Spinal cord (tissue), 10 donors: ENCODE data around the gene RPUSD4. TPM values are rescaled to one million over a fixed set of nuclear protein-coding genes. Genes with fewer than 3 reads are reported as not detected.

Source experiments
- DNase-seq, 6 donors: peaks; one replicate each; pipeline versions ENCODE4 v3.0.0 to v3.0.0-alpha.2; 2013 to 2015; ENCODE audit warnings: low spot score in 6 of 6, low read depth in 4 of 6
- H3K27ac ChIP-seq: one replicate; pipeline ENCODE4 v1.5.1; 2013; ENCODE audit warnings: low read depth, low read length, control low read depth
- H3K27me3 ChIP-seq: one replicate; pipeline ENCODE4 v1.6.1; 2013; ENCODE audit warnings: low read length; ENCODE audit not compliant: control insufficient read depth, insufficient read depth
- H3K36me3 ChIP-seq: one replicate; pipeline ENCODE4 v1.6.1; 2013; ENCODE audit warnings: low read length; ENCODE audit not compliant: control insufficient read depth, insufficient read depth
- H3K4me1 ChIP-seq: one replicate; pipeline ENCODE4 v1.6.1; 2013; ENCODE audit warnings: low read length; ENCODE audit not compliant: control insufficient read depth, insufficient read depth
- H3K4me3 ChIP-seq: one replicate; pipeline ENCODE4 v1.5.1; 2013; ENCODE audit warnings: low read depth, low read length, control low read depth
- H3K9me3 ChIP-seq: one replicate; pipeline ENCODE4 v1.6.1; 2013; ENCODE audit warnings: low read length; ENCODE audit not compliant: control insufficient read depth, insufficient read depth
- WGBS: methylation state at CpG from one replicate; pipeline ENCODE4 v1.1.5; 2013; ENCODE audit warnings: missing lambda C conversion rate; ENCODE audit not compliant: insufficient coverage; 5-methylcytosine and 5-hydroxymethylcytosine counted together
- polyA plus RNA-seq, 2 donors: library from polyadenylated mRNA; unstranded; fragments of 120-200 nt; gene quantifications; one replicate each; pipeline ENCODE4 v1.2.1, GENCODE V29; 2013; ENCODE audit not compliant: insufficient read length in 2 of 2
- small RNA-seq: library from RNA; depleted of rRNA; stranded (forward); fragments of <200 nt; gene quantifications from one replicate; pipeline ENCODE3, GENCODE V24; 2014; ENCODE audit warnings: low replicate concordance
- total RNA-seq, 2 donors: library from RNA; depleted of rRNA in 1 of 2; stranded (reverse); fragments of 120-200 nt in 1 of 2; fragments of >200 nt in 1 of 2; gene quantifications; one replicate each; pipeline versions ENCODE4 v1.2.3 to v1.2.4, GENCODE V29; 2013 to 2014
- donor health status: healthy.

The RPUSD4 gene
- total and polyA plus RNA-seq, 4 donors, result 19.6 to 34.0 (median 24.5) TPM

DNA sequence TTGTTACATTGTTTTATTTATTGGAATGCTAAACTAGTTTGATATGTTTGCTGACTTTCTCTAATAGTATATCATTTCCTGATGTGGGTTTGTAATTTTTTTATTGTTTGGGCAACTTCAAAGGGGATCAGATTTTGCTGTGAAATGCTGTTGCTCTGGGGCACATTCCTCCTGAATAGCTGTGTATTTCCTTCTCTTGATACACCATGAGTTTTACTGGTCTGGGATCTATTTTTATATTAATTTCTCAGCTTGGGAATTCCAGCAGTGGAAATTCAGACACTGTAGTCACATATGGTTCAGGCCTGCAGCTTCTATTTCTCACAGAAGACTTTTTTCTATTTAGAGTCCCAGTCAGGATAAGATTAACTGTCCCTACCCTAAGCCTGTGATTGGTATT, 58.9 kb downstream of the RPUSD4 start:
- Histone ChIP-seq H3K27me3 (peaks cover 48% of the 10 kb centered on the region), H3K4me3 (no peak overlapping the region), H3K9me3 (peaks cover 7% of the 10 kb centered on the region), H3K36me3 (peaks cover 2% of the 10 kb centered on the region), H3K27ac (no peak overlapping the region), H3K4me1 (peaks cover 7% of the 10 kb centered on the region)
- DNase-seq, result no peak

DNA sequence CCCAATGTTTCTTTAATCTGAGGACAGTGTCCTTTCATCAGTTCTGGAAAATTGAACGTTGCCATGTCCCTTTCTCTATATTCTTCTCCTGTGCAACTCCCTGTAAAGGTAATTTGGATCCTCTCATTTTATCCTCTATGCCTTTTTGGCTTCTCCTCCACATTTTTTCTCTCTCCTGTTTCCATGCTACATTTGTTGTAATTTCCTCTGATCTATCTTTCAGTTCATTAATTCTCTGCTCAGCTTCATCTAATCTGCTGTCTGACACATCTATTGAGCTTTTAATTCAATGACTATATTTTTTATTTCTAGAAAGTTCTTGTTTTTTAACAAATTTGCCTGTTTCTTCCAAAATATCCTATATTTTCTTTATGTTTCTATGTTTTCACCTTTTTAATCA, 59.3 kb downstream of the RPUSD4 start:
- Histone ChIP-seq H3K27ac (no peak overlapping the region), H3K36me3 (peaks cover 2% of the 10 kb centered on the region), H3K4me3 (no peak overlapping the region), H3K9me3 (peaks cover 7% of the 10 kb centered on the region), H3K27me3 (peaks cover 52% of the 10 kb centered on the region), H3K4me1 (peaks cover 11% of the 10 kb centered on the region)
- no peak for DNase-seq
- WGBS, result 88% methylated on average over 1 of the region's 1 CpG

Small RNA genes within 50 kb of the gene (small RNA-seq; reads per million reads assigned to genes)
- gene AP001893.2, result not detected
- gene RN7SL351P, result not detected
- not detected for gene RNU4-86P

Other genes starting within 250 kb of the RPUSD4 start
- gene CDON, start 148.8 kb downstream of the RPUSD4 start, total RNA-seq, result 10 to 100 TPM; 33.0 to 34.7 TPM
- 1 to 10 TPM; 7.4 to 9.8 TPM for gene CDON, start 148.8 kb downstream of the RPUSD4 start, polyA plus RNA-seq
- 10 to 100 TPM; 25.8 to 40.4 TPM for gene FAM118B, start 132 bp upstream of the RPUSD4 start, total RNA-seq
- gene FAM118B, start 132 bp upstream of the RPUSD4 start, polyA plus RNA-seq, result 10 to 100 TPM; 33.0 to 34.3 TPM
- 10 to 100 TPM; 33.4 to 84.0 TPM for gene SRPRA, start 57.2 kb upstream of the RPUSD4 start, total RNA-seq
- 10 to 100 TPM; 55.3 to 69.9 TPM for gene SRPRA, start 57.2 kb upstream of the RPUSD4 start, polyA plus RNA-seq
- 10 to 100 TPM; 17.6 to 28.8 TPM for gene FOXRED1, start 57.5 kb upstream of the RPUSD4 start, total RNA-seq
- 10 to 100 TPM; 34.9 to 79.5 TPM for gene FOXRED1, start 57.5 kb upstream of the RPUSD4 start, polyA plus RNA-seq
- gene TIRAP, start 71.4 kb upstream of the RPUSD4 start, total RNA-seq, result 1 to 10 TPM; 4.2 to 6.4 TPM
- 10 to 100 TPM in 1 of 2 donors, 1 to 10 TPM in 1; 9.9 to 17.3 TPM for gene TIRAP, start 71.4 kb upstream of the RPUSD4 start, polyA plus RNA-seq
- 10 to 100 TPM in 1 of 2 donors, 1 to 10 TPM in 1; 5.1 to 12.0 TPM for gene DCPS, start 92.4 kb upstream of the RPUSD4 start, total RNA-seq
- 10 to 100 TPM; 13.4 to 17.6 TPM for gene DCPS, start 92.4 kb upstream of the RPUSD4 start, polyA plus RNA-seq
- 10 to 100 TPM; 20.7 to 48.2 TPM for gene ST3GAL4, start 144.0 kb upstream of the RPUSD4 start, total RNA-seq
- 10 to 100 TPM; 22.2 to 33.5 TPM for gene ST3GAL4, start 144.0 kb upstream of the RPUSD4 start, polyA plus RNA-seq